Lung microvascular endothelial cell (primary cell): ENCODE measurements around the gene NAA11. TPM values are rescaled to one million over a fixed set of nuclear protein-coding genes. Genes with fewer than 3 reads are reported as not detected.
"Not testable (repeated sequence)": the region's sequence is repeated elsewhere in the genome, so short reads cannot be mapped to it uniquely, and the experiment has no call there.

Experiments used
- DNase-seq, 2 donors: peaks; one replicate each; pipeline versions ENCODE4 v3.0.0 to v3.0.0-alpha.2; 2010; ENCODE audit warnings: low read depth in 2 of 2
- total RNA-seq: library from RNA; depleted of rRNA; stranded (reverse); fragments of >200 nt; gene quantifications from 2 replicates; pipeline ENCODE4 v1.2.1, GENCODE V29; 2014

The NAA11 gene
- total RNA-seq, 1 donor from 2014 or later = not detected

DNA sequence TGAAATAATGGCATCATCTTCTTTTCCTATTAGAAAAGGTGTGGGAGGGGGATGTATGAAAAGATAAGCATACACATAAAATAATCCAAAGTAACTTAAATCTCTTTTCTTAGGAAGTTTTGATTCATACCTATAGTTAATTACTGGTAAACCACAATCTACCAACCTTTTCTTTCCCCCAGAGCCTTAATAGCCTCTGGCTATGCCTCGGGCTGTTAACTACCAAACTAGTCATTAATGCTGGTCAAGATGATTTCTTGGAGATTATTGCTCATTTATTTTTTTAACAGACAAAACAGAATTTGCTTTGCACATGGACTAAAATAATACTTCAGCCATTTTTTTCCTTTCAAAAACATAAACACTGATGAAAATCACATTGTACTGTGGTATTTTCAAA lies 16.9 kb downstream of the NAA11 start:
- DNase-seq = no peak

DNA sequence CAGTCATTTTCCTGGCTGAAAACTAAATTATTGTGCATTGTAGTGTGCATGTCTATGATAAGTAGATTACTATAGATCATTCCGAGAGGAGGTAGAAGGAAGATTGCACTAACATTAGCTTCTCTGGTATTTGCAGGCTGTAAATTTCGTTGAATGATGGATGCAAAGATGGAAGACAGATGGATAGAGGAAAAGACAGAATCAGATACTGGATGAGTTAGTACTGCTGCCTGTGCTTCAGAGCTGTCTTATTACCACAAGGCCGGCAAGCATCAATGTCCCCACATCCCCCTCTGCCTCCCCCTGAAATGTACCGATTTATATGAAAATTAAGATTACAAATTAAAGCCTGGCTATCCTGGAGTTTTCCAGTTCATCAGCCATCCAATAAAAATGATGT lies 17.7 kb downstream of the NAA11 start:
- DNase-seq = no peak

- no peak for DNase-seq
Observed at GRCh38 chr4:79306795-79307194, 19.1 kb downstream of the NAA11 start.

DNA sequence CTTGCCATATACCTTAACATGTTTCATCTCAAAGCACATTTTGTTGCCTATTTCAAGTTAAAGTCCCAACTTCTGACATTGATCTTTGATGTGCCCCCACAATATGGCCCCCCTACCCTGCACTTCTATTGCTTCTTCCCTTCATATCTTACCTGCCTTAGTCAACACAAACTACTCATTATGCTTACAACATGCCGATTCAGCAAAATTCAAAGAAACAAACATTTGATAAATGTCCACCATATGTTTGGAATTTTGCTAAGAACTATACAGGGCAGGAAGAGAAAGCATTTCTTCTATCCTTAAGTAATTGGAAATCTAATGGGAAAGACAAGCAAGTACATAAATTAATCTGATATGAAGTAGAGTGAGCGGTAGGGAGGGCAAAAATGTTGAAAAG lies 25.6 kb downstream of the NAA11 start:
- no peak for DNase-seq

- DNase-seq = no peak
Observed at GRCh38 chr4:79298484-79298883, 27.4 kb downstream of the NAA11 start.

- DNase-seq = no peak
Observed at GRCh38 chr4:79298027-79298426, 27.8 kb downstream of the NAA11 start.

DNA sequence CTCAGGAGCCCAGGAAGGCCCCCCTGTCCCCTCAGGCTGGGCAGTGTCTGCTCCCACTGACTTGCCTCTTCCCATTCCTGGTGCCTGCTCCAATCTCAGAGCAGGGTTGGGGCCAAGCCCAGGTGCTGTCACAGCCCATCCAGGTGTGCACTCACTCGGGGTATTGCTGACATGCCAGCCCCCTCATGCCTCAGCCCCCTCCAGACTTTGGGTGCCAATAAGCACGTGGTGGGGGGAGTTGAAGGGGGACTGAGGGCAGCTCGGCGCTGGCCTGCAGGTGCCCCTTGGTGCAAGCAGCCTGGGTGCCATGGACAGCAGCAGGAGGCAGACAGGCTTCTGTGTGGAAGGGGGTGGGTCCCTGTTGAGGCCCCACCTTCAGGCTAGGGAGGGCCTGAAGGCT lies 28.4 kb downstream of the NAA11 start:
- DNase-seq = no peak

DNA sequence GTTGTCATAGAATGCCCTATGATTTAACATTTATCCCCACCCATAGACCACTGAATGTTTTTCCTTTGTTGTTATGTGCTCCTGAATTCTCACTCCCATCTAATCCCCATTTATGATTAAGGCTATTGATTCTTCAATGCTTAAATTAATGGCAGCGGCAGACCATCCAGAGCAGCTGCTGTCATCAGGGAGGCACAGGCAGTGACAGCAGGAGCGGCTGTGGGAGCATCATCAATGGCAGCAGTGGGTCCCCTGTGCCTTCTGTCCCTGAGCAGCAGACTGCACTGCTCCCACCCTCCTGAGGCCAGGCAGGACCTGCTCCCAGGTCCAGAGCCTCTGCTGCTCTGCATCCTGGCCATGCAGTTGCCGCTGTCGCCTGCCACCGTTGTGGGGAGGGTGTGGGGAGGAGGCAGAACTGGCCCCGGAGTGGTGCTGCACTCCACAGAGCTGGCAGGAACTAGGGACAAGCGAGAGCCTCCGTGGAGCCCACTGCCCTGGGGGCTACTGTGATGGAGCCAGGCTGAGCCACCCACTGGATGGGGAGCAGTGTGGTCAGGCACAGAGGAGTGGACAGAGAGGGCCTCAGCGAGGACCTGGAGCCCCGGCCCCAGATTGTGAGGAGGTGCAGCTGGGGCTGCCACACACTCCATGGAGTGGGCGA lies 29.0 kb downstream of the NAA11 start:
- no peak for DNase-seq

GRCh38 chr4:79295086-79295485 lies 30.8 kb downstream of the NAA11 start:
- no peak for DNase-seq

- DNase-seq = no peak
Observed at GRCh38 chr4:79294064-79294463, 31.8 kb downstream of the NAA11 start.

DNA sequence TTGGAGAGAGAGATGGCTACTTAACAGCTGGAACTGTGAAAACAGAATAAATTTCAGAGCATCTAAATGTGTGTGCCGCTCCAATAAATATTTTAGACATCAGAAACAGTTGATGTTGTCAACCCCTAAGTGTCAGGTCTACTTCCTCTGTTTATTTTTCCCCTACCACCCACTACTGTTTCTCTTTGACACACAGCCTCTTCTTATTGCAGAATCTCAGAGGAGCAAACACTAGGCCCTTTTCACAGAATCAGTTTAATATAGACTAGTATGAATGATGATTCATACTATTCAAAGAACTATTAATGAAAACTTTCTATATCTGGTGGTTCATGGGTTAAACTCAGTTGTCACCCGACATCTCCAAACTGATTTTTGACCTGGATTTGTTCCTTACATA lies 33.9 kb downstream of the NAA11 start:
- no peak for DNase-seq

DNA sequence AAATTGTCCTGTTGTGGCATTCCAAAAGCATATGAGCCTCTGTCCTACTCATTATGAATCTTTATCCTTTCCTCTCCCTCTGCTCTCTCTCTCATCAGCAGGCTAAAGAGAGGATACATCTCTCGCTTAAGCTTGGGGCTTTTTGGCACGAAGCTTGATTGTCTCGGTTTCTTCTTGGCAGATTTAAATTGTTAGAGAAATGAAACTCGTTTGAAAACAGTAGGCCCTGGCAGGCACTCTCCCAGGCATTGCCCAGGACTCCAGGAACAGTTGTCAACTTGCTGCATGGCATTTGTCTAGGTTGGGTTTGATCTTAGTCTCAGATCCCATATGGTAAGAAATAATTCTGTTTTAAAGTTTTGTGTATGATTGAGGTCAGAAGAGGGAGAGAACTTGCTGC lies 35.5 kb downstream of the NAA11 start:
- no peak for DNase-seq

GRCh38 chr4:79288185-79288584 lies 37.7 kb downstream of the NAA11 start:
- no peak for DNase-seq

DNA sequence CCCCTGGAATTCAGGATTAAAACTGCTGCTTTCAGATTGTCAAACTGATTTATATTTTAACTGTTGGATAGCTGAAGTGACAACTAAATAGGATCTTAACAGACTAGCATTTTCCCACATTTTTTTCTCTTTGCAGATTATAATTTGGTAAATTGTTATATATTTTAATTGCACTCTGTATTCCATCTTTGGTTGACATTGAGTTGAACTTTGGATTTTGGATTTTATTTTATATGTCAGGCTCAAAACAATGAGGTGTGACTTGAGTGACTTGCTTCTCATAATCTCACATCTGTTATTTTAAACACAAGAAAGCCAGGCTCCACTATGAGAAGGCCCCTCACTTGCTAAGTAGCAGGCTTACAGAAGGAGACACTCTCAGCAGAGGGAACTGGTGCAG lies 38.1 kb downstream of the NAA11 start:
- DNase-seq = no peak

GRCh38 chr4:79287076-79287475 lies 38.8 kb downstream of the NAA11 start:
- DNase-seq = no peak

DNA sequence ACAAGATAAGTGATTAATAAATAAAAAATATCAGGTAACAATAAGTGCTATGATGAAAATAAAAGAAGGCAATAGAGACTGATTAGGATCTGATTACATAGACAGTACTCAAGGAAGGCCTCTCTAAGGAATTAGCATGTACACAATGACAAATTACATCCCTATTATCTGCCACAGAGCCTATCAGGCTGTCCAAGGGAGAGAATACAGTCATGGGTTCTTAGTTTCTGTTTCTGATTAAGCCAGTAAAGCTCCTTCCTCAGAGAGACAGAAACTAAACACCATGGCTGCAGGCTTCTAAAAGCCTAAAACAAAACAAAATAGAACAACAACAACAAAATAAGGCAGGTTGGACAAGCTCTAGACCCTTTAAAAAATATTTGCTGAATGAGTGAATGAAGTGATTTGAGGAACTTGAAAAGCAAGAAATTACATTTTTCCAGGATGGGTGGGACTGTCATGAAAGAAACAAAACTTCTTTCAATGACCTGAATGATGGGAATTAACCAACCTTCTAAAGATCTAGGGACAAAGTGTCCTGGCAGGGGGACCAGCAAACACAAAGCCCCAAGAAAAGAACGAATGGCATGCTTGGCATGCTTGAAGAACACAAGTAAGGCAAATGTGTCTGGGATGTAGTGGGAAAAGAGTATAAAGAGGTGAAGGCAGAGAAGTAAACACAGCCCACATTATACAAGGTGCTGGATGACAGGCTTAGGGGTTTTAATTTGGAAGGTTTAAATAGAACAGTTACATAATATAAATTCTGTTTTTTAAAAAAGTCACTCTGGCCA lies 44.1 kb downstream of the NAA11 start:
- no peak for DNase-seq

GRCh38 chr4:79277467-79277866 lies 48.4 kb downstream of the NAA11 start:
- not testable (repeated sequence) for DNase-seq

GRCh38 chr4:79273915-79274314 lies 51.9 kb downstream of the NAA11 start:
- DNase-seq = no peak

DNA sequence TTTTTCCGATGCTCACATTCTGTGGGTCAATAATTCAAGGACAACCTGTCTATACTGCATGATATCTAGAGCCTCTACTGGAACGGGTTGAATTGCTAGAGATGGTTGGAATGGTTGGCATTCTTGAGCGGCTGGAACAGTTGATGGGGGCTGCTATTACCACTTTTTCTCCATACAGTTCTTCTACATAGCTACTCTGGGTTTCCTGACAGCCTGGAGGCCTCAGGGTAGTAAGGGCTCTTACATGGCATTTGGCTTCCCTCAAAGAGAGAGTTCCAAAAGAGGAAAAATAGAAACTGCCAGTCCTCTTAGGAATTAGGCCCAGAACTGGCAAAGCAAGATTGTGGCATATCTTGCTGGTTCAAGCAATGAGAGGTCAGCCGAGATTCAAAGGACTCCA lies 53.1 kb downstream of the NAA11 start:
- no peak for DNase-seq

DNA sequence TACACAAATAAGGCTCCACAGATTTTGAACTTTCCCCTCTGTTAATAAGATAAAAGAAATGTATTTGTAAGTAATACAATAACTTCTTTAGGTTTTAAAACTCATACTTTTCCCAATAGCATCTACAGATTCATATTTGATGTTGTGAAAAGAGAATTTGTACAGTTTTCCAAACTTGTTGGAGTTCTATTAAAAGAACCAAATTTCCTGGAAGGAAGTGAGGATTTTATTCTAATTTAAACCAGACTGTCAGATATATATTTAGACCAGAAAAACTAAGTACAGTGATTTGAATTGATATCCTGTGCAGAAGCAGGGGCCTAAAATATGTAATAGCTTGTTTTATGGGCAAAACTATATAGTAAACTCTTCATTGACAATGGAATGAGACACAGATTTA lies 53.7 kb downstream of the NAA11 start:
- no peak for DNase-seq

DNA sequence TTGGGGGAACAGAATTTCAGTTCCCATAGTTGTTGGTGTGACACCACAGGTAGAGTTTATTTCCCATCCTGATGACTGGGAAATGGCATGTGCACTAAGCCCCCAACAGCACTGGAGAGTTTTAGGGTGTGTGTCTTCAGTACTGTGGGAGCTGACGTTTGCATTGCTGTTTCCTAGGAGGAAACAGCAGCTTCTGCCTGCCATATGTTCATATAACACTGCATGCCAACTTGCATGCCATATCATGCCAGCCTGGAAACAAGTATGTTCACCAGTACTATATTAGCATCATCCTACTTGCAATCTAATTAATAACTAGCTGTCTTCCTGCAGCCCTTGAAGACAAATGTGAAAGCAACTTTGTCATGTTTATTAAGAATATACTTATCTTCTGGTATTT lies 58.2 kb downstream of the NAA11 start:
- DNase-seq = no peak
